Subcutaneous adipose tissue (tissue), 4 donors: ENCODE data around the gene C9orf72. TPM values are rescaled to one million over a fixed set of nuclear protein-coding genes. Genes with fewer than 3 reads are reported as not detected.

ENCODE experiments used
- CTCF ChIP-seq: fragments of 450-650 bp; IDR thresholded peaks from one replicate; pipeline ENCODE4 v1.5.1; 2016; ENCODE audit warnings: low read depth, mild to moderate bottlenecking, control low read depth, antibody characterized with exemption, moderate library complexity
- total RNA-seq, 4 donors: library from RNA; depleted of rRNA; stranded (reverse); fragments of >200 nt; gene quantifications; one replicate each; pipeline ENCODE4 v1.1.0, GENCODE V29; 2016

C9orf72 gene
- total RNA-seq, 4 donors from 2014 or later = 28.3 to 73.1 (median 31.2) TPM

DNA sequence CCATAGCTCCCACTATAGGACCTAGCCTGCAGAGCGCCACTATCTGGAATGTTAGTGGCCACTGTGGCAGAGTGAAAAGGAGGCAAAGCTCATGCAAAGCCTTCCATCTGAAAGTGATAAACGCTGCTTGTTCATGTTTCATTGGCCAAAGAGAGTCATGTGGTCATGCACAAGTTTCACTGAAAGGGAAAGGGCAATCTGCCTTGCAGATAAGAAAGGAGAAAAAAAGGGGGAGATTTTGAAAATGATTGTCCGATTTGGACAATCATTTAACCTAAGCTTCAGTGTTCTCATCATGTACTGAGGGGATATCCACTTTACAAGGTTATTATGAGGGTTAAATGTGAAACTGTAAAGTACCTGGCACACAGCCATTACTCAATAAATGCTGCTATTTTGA lies 34.6 kb downstream of the C9orf72 start:
- no peak for TF ChIP-seq CTCF

- no peak for TF ChIP-seq CTCF
Observed at GRCh38 chr9:27537756-27538155, 35.5 kb downstream of the C9orf72 start.

DNA sequence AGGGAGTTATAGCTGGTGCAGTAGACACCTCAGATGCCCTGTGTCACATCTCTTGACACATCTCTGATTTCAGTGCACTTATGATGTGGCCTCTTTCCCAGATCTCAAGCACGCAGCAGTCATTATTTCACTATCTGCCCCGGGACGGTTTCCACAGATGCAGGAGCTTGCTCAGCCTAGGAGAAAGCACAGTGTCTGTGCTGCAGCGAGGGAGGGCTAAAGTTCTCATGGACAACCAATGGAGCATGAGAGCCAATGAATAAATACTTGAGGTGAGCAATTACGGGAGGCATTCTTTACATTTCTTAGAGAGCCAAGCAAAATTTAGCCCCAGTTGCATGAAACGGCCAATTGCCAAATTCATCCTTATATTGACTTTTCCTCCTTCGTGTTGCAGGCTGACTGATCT lies 36.2 kb downstream of the C9orf72 start:
- no peak for TF ChIP-seq CTCF

- no peak for TF ChIP-seq CTCF
Observed at GRCh38 chr9:27536168-27536567, 37.1 kb downstream of the C9orf72 start.

DNA sequence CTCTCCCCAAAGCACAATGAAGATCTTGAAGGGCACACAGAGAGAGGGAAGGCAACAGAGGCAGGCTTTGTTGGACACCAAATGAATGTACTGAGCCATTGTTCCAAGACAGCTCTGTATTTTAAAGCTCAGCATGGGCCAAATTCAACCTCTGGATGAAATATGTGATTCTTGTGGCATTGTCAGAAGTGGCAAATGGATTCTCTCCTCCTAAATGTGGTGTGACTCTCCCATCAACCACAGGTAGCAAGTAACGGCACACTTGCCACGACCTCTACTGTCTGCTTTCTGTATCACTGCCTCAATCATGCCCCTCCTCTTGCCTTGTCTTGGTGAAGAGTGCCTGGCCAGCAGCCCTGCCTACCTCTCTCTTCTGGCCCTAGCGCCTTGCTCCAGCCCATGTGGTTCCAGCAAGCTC lies 37.6 kb downstream of the C9orf72 start:
- TF ChIP-seq CTCF = no peak

GRCh38 chr9:27534658-27535209 lies 38.5 kb downstream of the C9orf72 start:
- no peak for TF ChIP-seq CTCF

- TF ChIP-seq CTCF = no peak
Observed at GRCh38 chr9:27534131-27534530, 39.1 kb downstream of the C9orf72 start.
